Thyroid gland (tissue), 4 donors: ENCODE data around the gene GREB1. TPM values are rescaled to one million over a fixed set of nuclear protein-coding genes. Genes with fewer than 3 reads are reported as not detected.

ENCODE experiments used
- DNase-seq, 2 donors: peaks; one replicate each; pipeline ENCODE4 v3.0.0-alpha.2; 2019
- H3K27ac ChIP-seq, 3 donors: fragments of 200-600 bp; sonication (generic); 1 replicate in 2 of 3; 2 replicates in 1 of 3; pipeline ENCODE4 v1.5.1; 2016 to 2019; ENCODE audit warnings: mild to moderate bottlenecking in 1 of 3, moderate library complexity in 1 of 3
- H3K27me3 ChIP-seq: fragments of 200-600 bp; sonication (generic); one replicate; pipeline ENCODE4 v1.5.1; 2019
- H3K36me3 ChIP-seq, 2 donors: fragments of 200-600 bp; sonication (generic); one replicate each; pipeline ENCODE4 v1.5.1; 2016 to 2019
- H3K4me1 ChIP-seq, 2 donors: fragments of 200-600 bp; sonication (generic); one replicate each; pipeline ENCODE4 v1.5.1; 2017 to 2019
- H3K4me3 ChIP-seq, 3 donors: fragments of 200-600 bp; sonication (generic); replicated peaks in 1 of 3; 1 replicate in 2 of 3; 2 replicates in 1 of 3; pipeline ENCODE4 v1.5.1; 2016; ENCODE audit warnings: mild to moderate bottlenecking in 1 of 3
- H3K9me3 ChIP-seq: fragments of 200-600 bp; sonication (generic); one replicate; pipeline ENCODE4 v1.5.1; 2017
- POLR2A ChIP-seq, 2 donors: fragments of 450-650 bp; IDR thresholded peaks; one replicate each; pipeline ENCODE4 v1.6.1; 2017; ENCODE audit warnings: antibody characterized with exemption in 2 of 2, mild to moderate bottlenecking in 2 of 2, moderate library complexity in 1 of 2
- WGBS, 2 donors: methylation state at CpG; one replicate each; pipeline ENCODE4 v1.1.5; 2017; 5-methylcytosine and 5-hydroxymethylcytosine counted together
- intact Hi-C: fragments of 100-400 bp; cut with DNase I; formaldehyde crosslinking; loops from one replicate; pipeline ENCODE4 v1.15.1; 2023
- total RNA-seq, 4 donors: library from RNA; depleted of rRNA; stranded (reverse); fragments of >200 nt; gene quantifications; one replicate each; pipeline ENCODE4 v1.2.3, GENCODE V29; 2016
- TF ChIP-seq, protein P1 (sequence below), 6 experiments: fragments of 200-600 bp in 3 of 6; fragments of 450-650 bp in 3 of 6; sonication (generic) in 3 of 6; IDR thresholded peaks; one replicate each; pipeline ENCODE4 v1.5.1; 2016 to 2019; ENCODE audit warnings: antibody characterized with exemption in 6 of 6, mild to moderate bottlenecking in 2 of 6, inconsistent platforms in 1 of 6, moderate library complexity in 1 of 6

GREB1 gene
- total RNA-seq, 4 donors from 2014 or later: 0.94 to 4.2 (median 2.0) TPM

DNA sequence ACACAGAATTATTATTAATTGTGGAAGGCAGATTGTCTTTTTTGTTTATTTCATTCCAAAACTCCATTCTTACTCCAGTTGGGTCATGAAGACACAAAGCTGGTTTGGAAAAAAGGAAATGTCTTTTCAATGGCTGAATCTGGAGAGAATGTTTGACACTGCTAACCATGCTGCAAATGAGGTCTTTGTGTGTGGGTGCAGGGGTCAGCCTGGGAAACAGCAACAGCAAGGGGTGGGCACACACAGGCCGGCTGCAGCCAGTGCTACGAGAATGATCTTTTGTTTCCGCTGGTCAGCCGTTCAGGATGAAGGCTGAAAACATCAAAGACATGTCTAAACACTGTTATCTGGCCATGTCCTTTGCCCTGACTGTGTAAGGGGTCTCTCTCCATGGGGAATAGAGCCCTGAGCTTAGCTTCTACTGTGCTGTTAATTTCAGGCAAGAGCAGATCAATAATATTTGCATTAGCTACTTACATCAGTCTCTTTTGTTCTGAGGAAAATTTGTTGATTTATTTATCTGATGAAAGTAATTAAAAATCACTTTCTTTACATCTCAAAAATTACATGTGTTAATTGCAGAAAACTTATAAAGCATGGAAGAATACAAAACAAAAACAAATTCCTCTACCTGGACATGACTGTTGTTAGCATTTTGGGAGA is 34.6 kb upstream of the GREB1 start:
- no peaks in the 10 kb centered on the region for H3K4me1 ChIP-seq
- H3K27me3 ChIP-seq: no peaks in the 10 kb centered on the region
- WGBS, 2 donors: 60 to 84% methylated on average over 4 of the region's 4 CpGs
- H3K4me3 ChIP-seq: no peak overlapping the region
- H3K36me3 ChIP-seq: no peaks in the 10 kb centered on the region
- TF ChIP-seq POLR2A (IDR thresholded peaks at IDR 0.05): no peak
- TF ChIP-seq, protein P1, sequence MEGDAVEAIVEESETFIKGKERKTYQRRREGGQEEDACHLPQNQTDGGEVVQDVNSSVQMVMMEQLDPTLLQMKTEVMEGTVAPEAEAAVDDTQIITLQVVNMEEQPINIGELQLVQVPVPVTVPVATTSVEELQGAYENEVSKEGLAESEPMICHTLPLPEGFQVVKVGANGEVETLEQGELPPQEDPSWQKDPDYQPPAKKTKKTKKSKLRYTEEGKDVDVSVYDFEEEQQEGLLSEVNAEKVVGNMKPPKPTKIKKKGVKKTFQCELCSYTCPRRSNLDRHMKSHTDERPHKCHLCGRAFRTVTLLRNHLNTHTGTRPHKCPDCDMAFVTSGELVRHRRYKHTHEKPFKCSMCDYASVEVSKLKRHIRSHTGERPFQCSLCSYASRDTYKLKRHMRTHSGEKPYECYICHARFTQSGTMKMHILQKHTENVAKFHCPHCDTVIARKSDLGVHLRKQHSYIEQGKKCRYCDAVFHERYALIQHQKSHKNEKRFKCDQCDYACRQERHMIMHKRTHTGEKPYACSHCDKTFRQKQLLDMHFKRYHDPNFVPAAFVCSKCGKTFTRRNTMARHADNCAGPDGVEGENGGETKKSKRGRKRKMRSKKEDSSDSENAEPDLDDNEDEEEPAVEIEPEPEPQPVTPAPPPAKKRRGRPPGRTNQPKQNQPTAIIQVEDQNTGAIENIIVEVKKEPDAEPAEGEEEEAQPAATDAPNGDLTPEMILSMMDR (IDR thresholded peaks at IDR 0.05): no peak
- H3K27ac ChIP-seq: no peak overlapping the region
- intact Hi-C loops: no loop called here
- H3K9me3 ChIP-seq: no peaks in the 10 kb centered on the region
- DNase-seq: no peak

DNA sequence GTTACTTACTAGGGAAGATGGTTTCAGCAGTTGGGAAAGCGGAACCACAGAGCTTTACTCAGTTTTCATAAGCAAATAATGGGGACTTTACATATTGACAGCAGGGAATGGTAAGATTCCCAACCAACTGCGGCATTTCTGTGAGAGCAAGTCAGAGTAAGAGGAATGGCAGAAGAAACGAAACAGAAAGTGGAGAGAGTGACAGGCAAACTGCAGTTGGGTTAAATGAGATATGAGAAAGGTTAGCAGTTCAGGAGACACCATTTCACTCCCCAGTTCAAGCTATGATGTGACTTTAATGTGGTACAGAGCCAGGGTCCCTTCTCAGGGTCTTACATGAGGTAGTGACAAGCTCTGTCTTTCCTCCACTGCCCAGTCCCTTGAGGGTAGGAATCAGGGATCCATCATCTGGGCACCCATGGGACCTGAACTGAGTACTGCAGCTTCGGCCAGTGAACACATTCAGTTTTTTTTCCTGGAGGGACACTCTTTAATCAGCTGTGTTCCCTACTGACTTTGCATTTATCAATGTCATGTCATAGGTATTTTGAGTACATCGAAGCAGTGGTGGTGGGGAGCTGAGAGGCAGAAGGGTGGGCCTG is 33.0 kb upstream of the GREB1 start:
- H3K27ac ChIP-seq: no peak overlapping the region
- WGBS, 2 donors: 87 to 89% methylated on average over 5 of the region's 5 CpGs
- TF ChIP-seq POLR2A (IDR thresholded peaks at IDR 0.05): no peak
- no peaks in the 10 kb centered on the region for H3K36me3 ChIP-seq
- intact Hi-C loops: no loop called here
- DNase-seq: no peak
- no peaks in the 10 kb centered on the region for H3K27me3 ChIP-seq
- no peaks in the 10 kb centered on the region for H3K9me3 ChIP-seq
- no peaks in the 10 kb centered on the region for H3K4me1 ChIP-seq
- H3K4me3 ChIP-seq: no peak overlapping the region

DNA sequence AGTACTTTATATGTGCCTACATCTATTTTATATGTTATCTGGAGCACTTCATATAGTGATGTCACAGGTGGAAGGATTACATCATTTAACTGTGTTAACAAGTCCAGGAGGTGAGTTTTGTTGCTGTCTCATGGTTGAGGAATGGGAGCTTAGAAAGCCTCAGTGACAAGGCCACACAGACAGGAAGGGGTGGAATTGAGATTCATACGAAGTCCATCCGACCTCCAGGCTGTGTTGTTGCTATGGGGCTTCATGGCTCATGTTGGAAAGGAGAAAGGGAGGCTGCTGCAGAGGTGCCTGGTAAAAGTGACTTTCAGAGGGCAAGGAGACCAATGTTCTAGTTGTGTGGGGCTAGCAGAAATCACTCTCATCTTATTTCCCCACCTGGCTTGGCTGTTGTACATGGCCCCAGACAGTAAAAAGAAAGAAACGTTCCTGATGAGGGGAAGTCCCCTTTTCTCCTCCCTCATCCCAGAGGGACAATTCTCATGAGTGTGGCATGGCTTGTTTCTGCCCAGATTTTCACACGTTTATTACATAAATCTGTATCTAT is 31.0 kb upstream of the GREB1 start:
- no peak for TF ChIP-seq POLR2A (IDR thresholded peaks at IDR 0.05)
- TF ChIP-seq, protein P1 (IDR thresholded peaks at IDR 0.05): no peak
- WGBS, 2 donors: 84 to 86% methylated on average over 4 of the region's 4 CpGs
- no peak overlapping the region for H3K27ac ChIP-seq
- no peaks in the 10 kb centered on the region for H3K4me1 ChIP-seq
- no peak for DNase-seq
- no peaks in the 10 kb centered on the region for H3K36me3 ChIP-seq
- no peak overlapping the region for H3K4me3 ChIP-seq
- H3K9me3 ChIP-seq: no peaks in the 10 kb centered on the region
- intact Hi-C loops: no loop called here
- no peaks in the 10 kb centered on the region for H3K27me3 ChIP-seq

DNA sequence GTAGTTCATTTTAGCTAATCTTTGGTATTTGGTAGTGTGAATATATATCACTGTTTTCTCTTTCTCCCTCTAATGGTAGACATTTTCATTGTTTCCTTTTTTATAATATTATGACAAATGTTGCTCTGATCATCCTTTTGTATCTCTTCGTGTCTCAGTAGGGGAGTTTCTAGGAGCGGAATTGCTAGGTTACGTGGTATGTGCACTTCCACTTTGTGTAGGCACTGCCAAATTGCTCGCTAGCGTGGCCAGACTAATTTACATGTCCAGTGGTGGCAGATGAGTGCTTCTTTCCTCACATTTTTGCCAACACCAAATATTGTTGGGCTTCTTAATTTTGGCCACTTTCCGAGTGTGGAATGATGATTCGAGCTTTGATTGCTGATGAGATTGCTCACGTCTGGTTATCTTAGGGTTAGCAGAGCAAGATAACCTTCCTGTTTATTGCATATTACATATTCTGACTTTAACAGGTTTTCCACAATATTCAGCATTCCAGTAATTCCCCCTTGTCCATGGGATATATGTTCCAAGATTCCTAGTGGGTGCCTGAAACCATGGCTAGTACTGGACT is 30.4 kb upstream of the GREB1 start:
- TF ChIP-seq POLR2A (IDR thresholded peaks at IDR 0.05): no peak
- TF ChIP-seq, protein P1 (IDR thresholded peaks at IDR 0.05): no peak
- no peaks in the 10 kb centered on the region for H3K4me1 ChIP-seq
- 68 to 70% methylated on average over 8 of the region's 8 CpGs for WGBS, 2 donors
- no peak overlapping the region for H3K27ac ChIP-seq
- intact Hi-C loops: no loop called here
- no peaks in the 10 kb centered on the region for H3K36me3 ChIP-seq
- no peaks in the 10 kb centered on the region for H3K27me3 ChIP-seq
- no peaks in the 10 kb centered on the region for H3K9me3 ChIP-seq
- DNase-seq: no peak
- H3K4me3 ChIP-seq: no peak overlapping the region

DNA sequence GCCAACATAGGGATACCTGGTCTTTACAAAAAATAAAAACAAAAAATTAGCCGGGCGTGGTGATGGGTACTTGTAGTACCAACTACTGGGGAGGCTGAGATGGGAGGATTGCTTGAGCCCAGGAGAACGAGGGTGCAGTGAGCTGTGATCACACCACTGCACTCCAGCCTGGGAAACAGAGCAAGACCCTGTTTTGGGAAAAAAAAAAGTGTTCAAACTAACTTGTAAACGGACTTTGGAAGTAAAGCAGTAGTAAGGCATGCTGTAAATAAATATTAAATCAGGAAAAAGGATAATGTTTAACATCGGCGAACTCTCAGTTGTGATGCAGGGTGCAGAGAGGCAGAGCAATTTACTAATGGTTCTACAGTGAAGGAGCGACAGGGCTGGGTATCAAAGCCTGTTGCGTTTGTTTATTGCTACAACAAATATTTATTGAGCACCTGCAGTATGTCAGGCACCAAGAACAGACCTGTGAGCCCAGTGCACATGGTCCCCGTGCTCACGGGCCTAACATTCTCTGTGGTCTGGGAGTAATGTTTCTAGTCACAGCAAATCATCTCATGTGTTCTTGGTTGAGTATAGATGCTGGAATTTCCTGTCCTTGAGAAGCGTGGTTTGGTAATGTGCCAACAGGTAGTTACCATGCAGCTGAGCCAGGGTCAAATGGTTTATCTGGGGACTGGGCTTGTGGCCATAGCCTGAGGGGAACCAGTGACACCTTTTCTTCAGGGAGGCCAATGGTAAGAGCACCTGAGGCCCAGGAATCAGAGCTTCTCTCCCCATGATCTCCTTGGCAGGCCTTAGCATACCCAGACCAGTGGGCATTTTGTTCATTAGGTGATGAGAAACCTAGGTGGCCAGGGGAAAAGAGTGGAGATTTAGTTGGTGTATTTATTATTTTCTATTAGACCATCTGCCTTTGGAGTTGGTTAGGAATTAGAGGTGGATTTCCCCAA is 27.9 kb upstream of the GREB1 start:
- Histone ChIP-seq H3K4me3 (no peak overlapping the region), H3K9me3 (no peaks in the 10 kb centered on the region), H3K27ac (no peak overlapping the region), H3K36me3 (no peaks in the 10 kb centered on the region), H3K4me1 (no peaks in the 10 kb centered on the region), H3K27me3 (no peaks in the 10 kb centered on the region)
- 69 to 74% methylated on average over 11 of the region's 11 CpGs for WGBS, 2 donors
- TF ChIP-seq, protein P1 (IDR thresholded peaks at IDR 0.05): no peak
- TF ChIP-seq POLR2A (IDR thresholded peaks at IDR 0.05): no peak
- intact Hi-C loops: no loop called here
- DNase-seq: no peak
